Activated CD8-positive, alpha-beta memory T cell treated with anti-CD3 and anti-CD28 coated beads, Interleukin-2, amount 10 ng/mL, durations not matched to agents 7 days and 5 days (primary cell): ENCODE measurements around the gene ARHGAP24. TPM values are rescaled to one million over a fixed set of nuclear protein-coding genes. Genes with fewer than 3 reads are reported as not detected.

Source experiments
- ATAC-seq: fragments of 150-1000 bp; cut with Tn5 transposase; one replicate; pipeline ENCODE4 v1.10.0; 2021; ENCODE audit warnings: moderate library complexity
- CTCF ChIA-PET: fragments of 350-600 bp; sonication (Branson Sonifier 250); formaldehyde crosslinking; loops from one replicate; lab custom pipeline; 2021; ENCODE audit warnings: antibody characterized with exemption; lab: Charles Lee
- DNase-seq: peaks from one replicate; pipeline ENCODE4 v3.0.0-alpha.2; 2020
- H3K27ac Mint-ChIP-seq: one replicate; pipeline ENCODE4 v1.8.0; 2021; ENCODE audit warnings: mild to moderate bottlenecking, mixed read lengths
- H3K27me3 Mint-ChIP-seq: one replicate; pipeline ENCODE4 v1.8.0; 2021; ENCODE audit warnings: mixed read lengths
- H3K36me3 Mint-ChIP-seq: one replicate; pipeline ENCODE4 v1.8.0; 2021; ENCODE audit warnings: mild to moderate bottlenecking, mixed read lengths
- H3K4me1 Mint-ChIP-seq: one replicate; pipeline ENCODE4 v1.8.0; 2021; ENCODE audit warnings: mixed read lengths
- H3K4me3 Mint-ChIP-seq: one replicate; pipeline ENCODE4 v1.8.0; 2021; ENCODE audit warnings: mild to moderate bottlenecking, moderate library complexity, mixed read lengths
- H3K9me3 Mint-ChIP-seq: one replicate; pipeline ENCODE4 v1.8.0; 2022; ENCODE audit warnings: low read depth, mixed read lengths
- total RNA-seq, 2 experiments: library from RNA; stranded (reverse); gene quantifications; one replicate each; pipeline ENCODE4 v1.2.3, GENCODE V29; 2021

Gene ARHGAP24
- total RNA-seq, 2 experiments from 2014 or later: not detected

GRCh38 chr4:85755285-85755684 is 280.3 kb downstream of the ARHGAP24 start:
- CTCF ChIA-PET: no interaction called here

GRCh38 chr4:85756938-85757337 is 282.0 kb downstream of the ARHGAP24 start:
- Mint-ChIP-seq H3K36me3 (no peaks in the 10 kb centered on the region), H3K4me1 (no peaks in the 10 kb centered on the region), H3K4me3 (no peak overlapping the region), H3K27me3 (no peaks in the 10 kb centered on the region), H3K27ac (no peak overlapping the region), H3K9me3 (no peaks in the 10 kb centered on the region)
- DNase-seq (no peak), ATAC-seq (no peak)
- CTCF ChIA-PET: no interaction called here

More at GRCh38 chr4:85755285-85755684, 280.3 kb downstream of the ARHGAP24 start:
- Mint-ChIP-seq H3K27ac (no peak overlapping the region), H3K9me3 (no peaks in the 10 kb centered on the region), H3K4me3 (no peak overlapping the region), H3K36me3 (no peaks in the 10 kb centered on the region), H3K4me1 (no peaks in the 10 kb centered on the region), H3K27me3 (no peaks in the 10 kb centered on the region)
- no peak for DNase-seq
- ATAC-seq: no peak

GRCh38 chr4:85759388-85759787 is 284.4 kb downstream of the ARHGAP24 start:
- DNase-seq (no peak), ATAC-seq (no peak)
- no peak overlapping the region for H3K27ac Mint-ChIP-seq
- CTCF ChIA-PET: no interaction called here
- H3K4me1 Mint-ChIP-seq: no peaks in the 10 kb centered on the region
- no peaks in the 10 kb centered on the region for H3K27me3 Mint-ChIP-seq
- H3K36me3 Mint-ChIP-seq: no peaks in the 10 kb centered on the region
- no peak overlapping the region for H3K4me3 Mint-ChIP-seq
- no peaks in the 10 kb centered on the region for H3K9me3 Mint-ChIP-seq

- no peaks in the 10 kb centered on the region for H3K36me3 Mint-ChIP-seq
- H3K27me3 Mint-ChIP-seq: no peaks in the 10 kb centered on the region
- no peaks in the 10 kb centered on the region for H3K4me1 Mint-ChIP-seq
- H3K4me3 Mint-ChIP-seq: no peak overlapping the region
- no peak for ATAC-seq
- CTCF ChIA-PET: no interaction called here
- no peaks in the 10 kb centered on the region for H3K9me3 Mint-ChIP-seq
- H3K27ac Mint-ChIP-seq: no peak overlapping the region
- no peak for DNase-seq
Observed at GRCh38 chr4:85760511-85760910, 285.6 kb downstream of the ARHGAP24 start.

GRCh38 chr4:85761803-85762528 is 287.0 kb downstream of the ARHGAP24 start:
- Mint-ChIP-seq H3K9me3 (no peaks in the 10 kb centered on the region), H3K4me3 (no peak overlapping the region), H3K36me3 (no peaks in the 10 kb centered on the region), H3K27ac (no peak overlapping the region), H3K4me1 (no peaks in the 10 kb centered on the region), H3K27me3 (no peaks in the 10 kb centered on the region)
- DNase-seq: no peak
- CTCF ChIA-PET: no interaction called here
- ATAC-seq: no peak

- ATAC-seq (no peak), DNase-seq (no peak)
- Mint-ChIP-seq H3K4me3 (no peak overlapping the region), H3K4me1 (no peaks in the 10 kb centered on the region), H3K9me3 (no peaks in the 10 kb centered on the region), H3K36me3 (no peaks in the 10 kb centered on the region), H3K27ac (no peak overlapping the region), H3K27me3 (no peaks in the 10 kb centered on the region)
- CTCF ChIA-PET: no interaction called here
Observed at GRCh38 chr4:85762529-85762871, 287.6 kb downstream of the ARHGAP24 start.

- CTCF ChIA-PET: no interaction called here
- Mint-ChIP-seq H3K4me3 (no peak overlapping the region), H3K9me3 (no peaks in the 10 kb centered on the region), H3K4me1 (no peaks in the 10 kb centered on the region), H3K27me3 (no peaks in the 10 kb centered on the region), H3K36me3 (no peaks in the 10 kb centered on the region), H3K27ac (no peak overlapping the region)
- DNase-seq (no peak), ATAC-seq (no peak)
Observed at GRCh38 chr4:85763202-85763601, 288.3 kb downstream of the ARHGAP24 start.

- H3K4me3 Mint-ChIP-seq: no peak overlapping the region
- H3K9me3 Mint-ChIP-seq: no peaks in the 10 kb centered on the region
- H3K27ac Mint-ChIP-seq: no peak overlapping the region
- no peaks in the 10 kb centered on the region for H3K4me1 Mint-ChIP-seq
- no peak for ATAC-seq
- no peaks in the 10 kb centered on the region for H3K27me3 Mint-ChIP-seq
- CTCF ChIA-PET: no interaction called here
- DNase-seq: no peak
- no peaks in the 10 kb centered on the region for H3K36me3 Mint-ChIP-seq
Observed at GRCh38 chr4:85767649-85768048, 292.7 kb downstream of the ARHGAP24 start.

GRCh38 chr4:85769009-85769408 is 294.1 kb downstream of the ARHGAP24 start:
- no peak overlapping the region for H3K4me3 Mint-ChIP-seq
- peaks cover 1% of the 10 kb centered on the region for H3K9me3 Mint-ChIP-seq
- H3K36me3 Mint-ChIP-seq: no peaks in the 10 kb centered on the region

GRCh38 chr4:85772470-85772869 is 297.5 kb downstream of the ARHGAP24 start:
- no peak for ATAC-seq
- Mint-ChIP-seq H3K36me3 (no peaks in the 10 kb centered on the region), H3K9me3 (peaks cover 4% of the 10 kb centered on the region), H3K4me3 (no peak overlapping the region), H3K4me1 (no peaks in the 10 kb centered on the region), H3K27ac (no peak overlapping the region), H3K27me3 (no peaks in the 10 kb centered on the region)
- CTCF ChIA-PET: no interaction called here
- no peak for DNase-seq

More at GRCh38 chr4:85769009-85769408, 294.1 kb downstream of the ARHGAP24 start:
- no peak overlapping the region for H3K27ac Mint-ChIP-seq
- DNase-seq: no peak
- CTCF ChIA-PET: no interaction called here
- ATAC-seq: no peak
- no peaks in the 10 kb centered on the region for H3K27me3 Mint-ChIP-seq
- H3K4me1 Mint-ChIP-seq: no peaks in the 10 kb centered on the region

GRCh38 chr4:85773372-85773771 is 298.4 kb downstream of the ARHGAP24 start:
- ATAC-seq (no peak), DNase-seq (no peak)
- Mint-ChIP-seq H3K4me3 (no peak overlapping the region), H3K9me3 (peaks cover 4% of the 10 kb centered on the region), H3K27ac (no peak overlapping the region), H3K27me3 (no peaks in the 10 kb centered on the region), H3K36me3 (no peaks in the 10 kb centered on the region), H3K4me1 (no peaks in the 10 kb centered on the region)
- CTCF ChIA-PET: no interaction called here

GRCh38 chr4:85774000-85774399 is 299.1 kb downstream of the ARHGAP24 start:
- no peak for ATAC-seq
- CTCF ChIA-PET: interaction anchor here (0.5 kb wide), 1 partner anchor 24 kb away, joined by 4 read pairs; no protein-coding TSS in a partner anchor
- no peaks in the 10 kb centered on the region for H3K36me3 Mint-ChIP-seq
- peaks cover 4% of the 10 kb centered on the region for H3K9me3 Mint-ChIP-seq
- H3K27ac Mint-ChIP-seq: no peak overlapping the region
- H3K4me1 Mint-ChIP-seq: no peaks in the 10 kb centered on the region
- no peaks in the 10 kb centered on the region for H3K27me3 Mint-ChIP-seq
- DNase-seq: no peak
- no peak overlapping the region for H3K4me3 Mint-ChIP-seq

GRCh38 chr4:85774489-85774888 is 299.5 kb downstream of the ARHGAP24 start:
- CTCF ChIA-PET: interaction anchor here (0.5 kb wide), 1 partner anchor 25 kb away, joined by 4 read pairs; no protein-coding TSS in a partner anchor
- no peaks in the 10 kb centered on the region for H3K4me1 Mint-ChIP-seq
- H3K27me3 Mint-ChIP-seq: no peaks in the 10 kb centered on the region
- no peak for ATAC-seq
- no peak overlapping the region for H3K4me3 Mint-ChIP-seq
- no peak for DNase-seq
- H3K27ac Mint-ChIP-seq: no peak overlapping the region
- H3K36me3 Mint-ChIP-seq: no peaks in the 10 kb centered on the region
- peaks cover 4% of the 10 kb centered on the region for H3K9me3 Mint-ChIP-seq

GRCh38 chr4:85776096-85776495 is 301.1 kb downstream of the ARHGAP24 start:
- DNase-seq (no peak), ATAC-seq (no peak)
- H3K27ac Mint-ChIP-seq: no peak overlapping the region
- H3K36me3 Mint-ChIP-seq: no peaks in the 10 kb centered on the region
- no peaks in the 10 kb centered on the region for H3K4me1 Mint-ChIP-seq
- no peaks in the 10 kb centered on the region for H3K27me3 Mint-ChIP-seq
- peaks cover 4% of the 10 kb centered on the region for H3K9me3 Mint-ChIP-seq
- no peak overlapping the region for H3K4me3 Mint-ChIP-seq
- CTCF ChIA-PET: no interaction called here
